K562 (cell line): ENCODE data around the gene JUP. TPM values are rescaled to one million over a fixed set of nuclear protein-coding genes. Genes with fewer than 3 reads are reported as not detected.

Experiments used
- ESRRB ChIP-seq: fragments of 250-450 bp; sonication (Bioruptor Pico); IDR thresholded peaks from 2 replicates; pipeline ENCODE4 v1.5.0; 2020; ENCODE audit warnings: mild to moderate bottlenecking, moderate library complexity, borderline replicate concordance
- MAFG ChIP-seq: fragments of 450-650 bp; conservative IDR thresholded peaks from 2 replicates; pipeline ENCODE4 v1.6.1; 2016; ENCODE audit warnings: missing genetic modification characterization, missing compliant biosample characterization
- MECOM ChIP-seq: fragments of 250-450 bp; sonication (Bioruptor Pico); IDR thresholded peaks from 2 replicates; pipeline ENCODE4 v1.8.0; 2022; ENCODE audit warnings: inconsistent platforms
- MTA3 ChIP-seq: fragments of 450-650 bp; formaldehyde crosslinking; IDR thresholded peaks from 2 replicates; pipeline ENCODE4 v1.6.1; 2017; ENCODE audit warnings: mild to moderate bottlenecking, borderline replicate concordance
- MYBL2 ChIP-seq, 2 experiments: fragments of 450-650 bp in 1 of 2; sonication (generic) in 1 of 2; formaldehyde crosslinking in 1 of 2; IDR thresholded peaks; 2 replicates each; pipeline versions ENCODE4 v1.6.1 to v1.8.1; 2017 to 2022; ENCODE audit warnings: borderline replicate concordance in 1 of 2, inconsistent platforms in 1 of 2, low read depth in 1 of 2, mild to moderate bottlenecking in 1 of 2, missing genetic modification reagents in 1 of 2, moderate library complexity in 1 of 2
- POLR2AphosphoS5 ChIP-seq: IDR thresholded peaks from 2 replicates; pipeline ENCODE4 v1.6.1; 2011; ENCODE audit warnings: mild to moderate bottlenecking, low read depth, low read length, moderate library complexity; ENCODE audit not compliant: control insufficient read depth, insufficient read depth
- RAD21 ChIP-seq, 2 experiments: fragments of 250-450 bp in 1 of 2; fragments of 450-650 bp in 1 of 2; sonication (Bioruptor Pico) in 1 of 2; formaldehyde crosslinking in 1 of 2; IDR thresholded peaks in 1 of 2; conservative IDR thresholded peaks in 1 of 2; 2 replicates each; pipeline versions ENCODE4 v1.4.0 to v1.8.0; 2020 to 2022; ENCODE audit warnings: mild to moderate bottlenecking in 2 of 2, moderate library complexity in 1 of 2
- SAFB2 ChIP-seq: fragments of 200-400 bp; formaldehyde crosslinking; IDR thresholded peaks from 2 replicates; pipeline ENCODE4 v1.6.1; 2018; ENCODE audit warnings: borderline replicate concordance, low read length, low read depth, moderate library complexity; ENCODE audit not compliant: severe bottlenecking
- ZNF436 ChIP-seq: fragments of 250-450, 450-650 bp; sonication (Bioruptor Pico); formaldehyde crosslinking; IDR thresholded peaks from 2 replicates; pipeline ENCODE4 v1.7.0; 2020; ENCODE audit warnings: mild to moderate bottlenecking
- ZNF609 ChIP-seq: sonication (generic); formaldehyde crosslinking; IDR thresholded peaks from 2 replicates; pipeline ENCODE4 v1.8.1; 2023; ENCODE audit warnings: missing genetic modification reagents, mild to moderate bottlenecking, borderline replicate concordance
- polyA plus RNA-seq, 8 experiments: library from polyadenylated mRNA; depleted of rRNA in 4 of 8; stranded (reverse) in 5 of 8; unstranded in 3 of 8; fragments of >200 nt; fragmentation: Nextera tagmentation in 2 of 8; fragmentation: Illumina TruSeq in 1 of 8; extraction: Ambion mirVana in 2 of 8; extraction: Trizol in 1 of 8; gene quantifications; 2 replicates each; pipeline versions ENCODE4 v1.2.1 to v1.2.3, GENCODE V29; 2011 to 2014; ENCODE audit warnings: inconsistent platforms in 1 of 8, missing spikeins in 1 of 8
- total RNA-seq, 7 experiments: library from RNA; depleted of rRNA in 6 of 7; stranded (reverse); fragments of >200 nt in 6 of 7; fragmentation: Illumina TruSeq in 2 of 7; extraction: Trizol in 2 of 7; gene quantifications; 2 replicates each; pipeline versions ENCODE4 v1.2.1 to v1.2.3, GENCODE V29; 2011 to 2021; ENCODE audit warnings: low replicate concordance in 1 of 7
- TF ChIP-seq, protein P1 (sequence below): fragments of 250-450 bp; sonication (Bioruptor Pico); IDR thresholded peaks from 2 replicates; pipeline ENCODE4 v1.4.0; 2020; ENCODE audit warnings: mild to moderate bottlenecking

The JUP gene
- total and polyA plus RNA-seq, 9 of the 15 experiments (the other 6 are each of a cell fraction or from before 2014, with no cell fraction given), result 6.4 to 177 (median 31.2) TPM

- no peak for TF ChIP-seq RAD21 (CRISPR knock-in tag; conservative IDR thresholded peaks at IDR 0.05 in 1 of 2, IDR thresholded peaks at IDR 0.05 in 1 of 2)
- no peak for TF ChIP-seq ZNF436 (CRISPR knock-in tag)
- TF ChIP-seq, protein P1, sequence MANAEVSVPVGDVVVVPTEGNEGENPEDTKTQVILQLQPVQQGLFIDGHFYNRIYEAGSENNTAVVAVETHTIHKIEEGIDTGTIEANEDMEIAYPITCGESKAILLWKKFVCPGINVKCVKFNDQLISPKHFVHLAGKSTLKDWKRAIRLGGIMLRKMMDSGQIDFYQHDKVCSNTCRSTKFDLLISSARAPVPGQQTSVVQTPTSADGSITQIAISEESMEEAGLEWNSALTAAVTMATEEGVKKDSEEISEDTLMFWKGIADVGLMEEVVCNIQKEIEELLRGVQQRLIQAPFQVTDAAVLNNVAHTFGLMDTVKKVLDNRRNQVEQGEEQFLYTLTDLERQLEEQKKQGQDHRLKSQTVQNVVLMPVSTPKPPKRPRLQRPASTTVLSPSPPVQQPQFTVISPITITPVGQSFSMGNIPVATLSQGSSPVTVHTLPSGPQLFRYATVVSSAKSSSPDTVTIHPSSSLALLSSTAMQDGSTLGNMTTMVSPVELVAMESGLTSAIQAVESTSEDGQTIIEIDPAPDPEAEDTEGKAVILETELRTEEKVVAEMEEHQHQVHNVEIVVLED (CRISPR knock-in tag), result no peak
- no peak for TF ChIP-seq MAFG
- TF ChIP-seq ESRRB (CRISPR knock-in tag), result no peak
- TF ChIP-seq POLR2AphosphoS5, result no peak
- TF ChIP-seq MECOM, result no peak
- no peak for TF ChIP-seq SAFB2
- TF ChIP-seq MYBL2 (IDR thresholded peaks at IDR 0.05; ENCODE audit: low read depth), result no peak
- no peak for TF ChIP-seq MYBL2 (CRISPR knock-in tag; IDR thresholded peaks at IDR 0.05; ENCODE audit: borderline replicate concordance)
- TF ChIP-seq MTA3, result no peak
- TF ChIP-seq ZNF609 (CRISPR knock-in tag), result no peak
These were observed 26.7 kb upstream of the JUP start (continued) for GRCh38 chr17:41813152-41813680.
